Mesangial cell (primary cell): ENCODE data around the gene TDRKH. TPM values are rescaled to one million over a fixed set of nuclear protein-coding genes. Genes with fewer than 3 reads are reported as not detected.

Experiments used
- total RNA-seq: library from RNA; depleted of rRNA; stranded (reverse); fragments of >200 nt; gene quantifications from 2 replicates; pipeline ENCODE4 v1.2.3, GENCODE V29; 2015

Gene TDRKH
- 3.2 and 4.9 TPM in 2 replicates for total RNA-seq

DNA sequence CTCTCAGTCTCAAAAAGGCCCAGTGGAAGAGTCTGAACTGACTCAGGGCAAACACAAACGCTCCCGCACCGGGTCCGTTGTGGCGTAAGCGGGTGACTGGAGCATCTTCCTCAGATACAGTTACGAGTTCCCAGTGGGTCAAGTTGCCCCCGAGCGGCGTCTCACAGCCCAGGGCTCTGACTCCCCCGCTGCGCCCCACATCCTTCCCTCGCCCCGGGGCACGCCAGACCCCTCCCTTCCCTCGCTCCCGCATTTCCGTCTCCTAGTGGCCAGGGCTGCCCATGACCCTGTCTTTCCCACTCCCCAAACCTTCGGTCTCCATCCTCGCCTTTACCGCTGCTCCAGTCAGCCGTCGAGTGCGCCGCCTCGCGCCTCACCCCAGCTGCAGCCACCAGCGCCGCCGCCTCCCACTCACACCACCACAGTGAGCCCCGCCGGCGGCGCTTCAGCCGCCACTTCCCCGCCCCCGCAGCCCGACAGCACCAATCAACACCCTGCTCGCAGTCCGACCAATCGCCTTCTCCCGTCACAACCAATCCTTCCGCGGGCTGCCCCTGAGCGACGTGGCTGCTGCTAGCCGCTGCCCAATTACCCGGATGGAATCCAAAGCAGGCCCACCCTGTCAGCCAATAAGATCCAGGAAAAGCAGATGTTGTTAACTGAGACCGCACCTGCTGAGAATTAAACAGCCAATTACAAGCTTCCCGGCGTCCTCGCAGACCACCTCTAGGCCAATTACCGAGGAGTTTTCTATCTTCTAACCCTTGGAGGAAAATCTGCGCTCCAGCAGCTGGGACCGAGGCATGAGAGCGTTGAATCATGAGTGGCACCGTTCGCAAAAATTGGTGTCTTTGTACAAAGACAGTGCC lies at the start of gene TDRKH:
Gene TDRKH, minus strand, starts transcription at position 430 of the 869 bp plus-strand sequence. CDS start 7,478 bp downstream, outside the sequence.

DNA sequence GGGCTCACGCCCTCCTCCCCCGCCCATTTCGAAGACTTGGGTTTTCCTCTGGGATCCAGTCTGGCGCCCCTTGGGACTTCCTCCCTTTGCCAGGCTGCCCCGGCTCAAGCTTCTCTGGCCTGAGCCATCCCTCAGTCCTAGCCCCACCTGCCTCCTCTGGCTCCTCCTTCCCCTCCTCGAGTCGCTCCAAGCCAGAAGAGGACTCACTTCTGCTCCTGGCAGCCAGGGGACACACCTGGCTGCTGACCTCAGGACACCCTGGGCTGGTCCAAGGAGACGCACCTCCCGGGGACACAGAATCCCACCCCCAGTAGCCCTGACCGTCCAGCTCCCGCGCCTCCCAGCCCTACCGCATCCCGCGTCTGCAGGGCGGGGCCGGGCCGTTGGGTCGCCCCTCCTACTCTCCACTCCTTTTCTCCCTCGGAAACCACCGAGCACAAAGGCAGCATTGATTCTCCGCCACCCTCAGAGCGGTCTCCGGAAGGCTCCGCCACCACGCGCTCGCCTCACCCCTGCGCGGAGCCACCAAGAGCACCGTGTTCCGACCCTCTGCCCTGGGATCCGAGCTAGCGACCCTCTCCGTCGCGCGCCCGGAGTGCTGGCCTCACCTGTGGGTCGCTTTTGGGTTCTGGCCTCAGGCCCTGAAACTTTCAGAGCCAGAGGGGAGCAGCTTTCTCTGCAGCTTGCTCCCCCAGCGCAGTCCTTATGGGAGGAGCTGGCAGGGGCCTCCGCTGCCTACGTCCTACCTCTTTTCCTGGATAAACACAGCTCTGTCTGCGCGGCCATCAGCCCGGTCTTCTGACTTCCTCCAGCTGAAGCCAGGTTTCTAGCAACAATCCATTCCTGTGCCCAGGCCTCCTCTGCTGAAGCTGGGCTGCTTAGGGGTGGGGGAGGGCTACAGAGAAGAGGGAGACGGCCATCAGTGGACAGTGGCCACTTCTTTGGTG lies 49.4 kb upstream of the TDRKH start, which contains the start of gene C2CD4D:
Gene C2CD4D, minus strand, starts transcription at position 364 of the 947 bp plus-strand sequence. CDS start 831 bp downstream, outside the sequence.

GRCh38 chr1:151831605-151832004 lies 41.3 kb upstream of the TDRKH start, which contains the start of gene RORC:
RORC (minus strand) TSS chr1:151831802; CDS start chr1:151831764, 38 bp downstream.

GRCh38 chr1:151805066-151805820 lies 14.9 kb upstream of the TDRKH start, which contains the start of gene LINGO4:
LINGO4 (minus strand) TSS chr1:151805419; CDS start chr1:151802704, 2,715 bp downstream.

DNA sequence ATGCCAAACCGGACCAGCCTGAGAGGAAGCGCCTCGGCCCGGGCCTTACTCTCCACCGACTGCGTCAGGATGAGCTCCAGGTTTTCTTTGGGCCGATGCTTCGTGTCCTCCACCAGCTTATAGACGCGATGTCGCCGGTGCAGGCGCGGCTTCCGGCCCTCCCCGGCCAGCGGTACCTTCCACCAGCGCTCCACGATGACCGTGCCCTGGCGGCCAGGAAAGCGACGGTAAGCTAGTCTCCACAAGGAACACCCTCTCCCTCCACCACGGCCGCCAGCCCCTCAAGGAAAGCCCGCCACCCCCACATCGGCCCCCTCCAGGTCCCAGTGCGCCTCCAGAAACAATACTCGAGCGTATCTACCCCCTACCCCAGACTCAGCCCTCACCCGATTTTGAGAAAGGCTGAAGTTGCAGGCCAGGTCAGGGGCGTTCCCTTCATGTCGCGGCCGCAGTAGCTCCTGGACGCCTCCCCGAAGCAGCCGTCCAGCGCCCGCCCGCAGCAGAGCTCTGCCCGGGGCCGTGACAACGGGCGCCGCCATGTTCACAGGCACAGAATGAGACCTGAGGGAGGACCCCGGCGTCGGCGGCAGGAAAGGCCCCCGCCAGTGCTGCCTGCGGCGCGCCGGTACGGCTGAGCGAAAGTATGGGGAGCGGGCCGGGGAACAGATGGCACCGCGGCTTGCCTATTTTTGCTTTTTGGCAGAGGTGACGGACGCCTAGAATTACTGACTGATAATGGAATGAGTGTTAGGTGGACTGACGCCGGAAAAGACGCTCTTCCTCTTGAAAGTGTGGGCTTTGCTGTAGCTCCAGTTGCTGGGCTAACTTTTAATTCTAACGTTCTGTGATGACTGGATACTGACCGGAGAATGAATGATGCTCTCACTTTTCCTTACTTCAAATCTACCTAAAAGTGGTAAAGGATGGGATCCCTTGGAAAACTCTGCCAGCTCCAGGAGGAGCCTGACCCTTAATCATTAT lies 27.1 kb downstream of the TDRKH start, which contains the start of gene MRPL9:
Gene MRPL9, minus strand, starts transcription at position 556 of the 981 bp plus-strand sequence. Its CDS starts 17 bp downstream, at position 539.

Other genes starting within 250 kb of the TDRKH start
- 13.7 and 16.5 TPM in 2 replicates for gene SNX27, start 178.4 kb downstream of the TDRKH start, total RNA-seq
- gene CELF3, start 73.7 kb downstream of the TDRKH start, total RNA-seq = not detected in 2 replicates
- gene RIIAD1, start 69.0 kb downstream of the TDRKH start, total RNA-seq = not detected in 2 replicates
- gene MRPL9, start 27.0 kb downstream of the TDRKH start, total RNA-seq = 70.4 and 113 TPM in 2 replicates
- not detected in 2 replicates for gene LINGO4, start 14.9 kb upstream of the TDRKH start, total RNA-seq
- under 0.01 TPM in 1 of 2 replicates, not detected in the other for gene RORC, start 41.3 kb upstream of the TDRKH start, total RNA-seq
- 0.16 and 0.89 TPM in 2 replicates for gene C2CD4D, start 49.3 kb upstream of the TDRKH start, total RNA-seq
- not detected in 2 replicates for gene THEM5, start 63.2 kb upstream of the TDRKH start, total RNA-seq
- gene THEM4, start 119.0 kb upstream of the TDRKH start, total RNA-seq = 11.6 and 14.1 TPM in 2 replicates
- gene S100A10, start 203.4 kb upstream of the TDRKH start, total RNA-seq = 286 and 303 TPM in 2 replicates
- 597 and 618 TPM in 2 replicates for gene S100A11, start 246.5 kb upstream of the TDRKH start, total RNA-seq